Smooth muscle cell (in vitro differentiated cells): ENCODE data around the gene MAGEB2. TPM values are rescaled to one million over a fixed set of nuclear protein-coding genes. Genes with fewer than 3 reads are reported as not detected.

Experiments
- DNase-seq: peaks from one replicate; lab custom pipeline; 2025; ENCODE audit not compliant: unreplicated experiment; lab: John Stamatoyannopoulos, UW
- H2AFZ ChIP-seq: fragments of 200-600 bp; sonication (generic); 2 replicates; pipeline ENCODE4 v1.6.0; 2016; ENCODE audit warnings: antibody characterized with exemption, low read depth, mild to moderate bottlenecking
- H3F3A ChIP-seq: fragments of 200-600 bp; sonication (generic); 2 replicates; pipeline ENCODE4 v1.6.0; 2017; ENCODE audit warnings: antibody characterized with exemption, low read depth
- H3K27ac ChIP-seq: fragments of 200-600 bp; sonication (generic); 2 replicates; pipeline ENCODE4 v1.5.1; 2016; ENCODE audit warnings: low read depth, mild to moderate bottlenecking
- H3K27me3 ChIP-seq: fragments of 200-600 bp; sonication (generic); 2 replicates; pipeline ENCODE4 v1.6.1; 2016; ENCODE audit warnings: low read depth, mild to moderate bottlenecking
- H3K36me3 ChIP-seq: fragments of 200-600 bp; sonication (generic); 2 replicates; pipeline ENCODE4 v1.5.1; 2016; ENCODE audit warnings: low read depth
- H3K4me1 ChIP-seq: fragments of 200-600 bp; sonication (generic); 2 replicates; pipeline ENCODE4 v1.5.1; 2016; ENCODE audit warnings: low read depth
- H3K4me2 ChIP-seq: fragments of 200-600 bp; sonication (generic); 2 replicates; pipeline ENCODE4 v1.6.0; 2016; ENCODE audit warnings: mild to moderate bottlenecking
- H3K4me3 ChIP-seq: fragments of 200-600 bp; sonication (generic); 2 replicates; pipeline ENCODE4 v1.5.1; 2016; ENCODE audit warnings: mild to moderate bottlenecking
- H3K79me2 ChIP-seq: fragments of 200-600 bp; sonication (generic); 2 replicates; pipeline ENCODE4 v1.6.0; 2016; ENCODE audit warnings: low read depth, mild to moderate bottlenecking
- H3K9ac ChIP-seq: fragments of 200-600 bp; sonication (generic); 2 replicates; pipeline ENCODE4 v1.6.0; 2016; ENCODE audit warnings: low read depth
- H3K9me3 ChIP-seq: fragments of 200-600 bp; sonication (generic); replicated peaks from 2 replicates; pipeline ENCODE4 v1.5.1; 2016; ENCODE audit warnings: low read depth
- H4K20me1 ChIP-seq: fragments of 200-600 bp; sonication (generic); 2 replicates; pipeline ENCODE4 v1.6.0; 2016; ENCODE audit warnings: low read depth
- WGBS: methylation state at CpG from one replicate; pipeline ENCODE4 v1.1.7; 2016; ENCODE audit warnings: low lambda C conversion rate; 5-methylcytosine and 5-hydroxymethylcytosine counted together
- polyA plus RNA-seq: library from polyadenylated mRNA; unstranded; fragments of >200 nt; fragmentation: Nextera tagmentation; extraction: Ambion mirVana; gene quantifications from 2 replicates; pipeline ENCODE4 v1.2.1, GENCODE V29; 2016
- total RNA-seq: library from RNA; depleted of rRNA; stranded (reverse); fragments of >200 nt; gene quantifications from 2 replicates; pipeline ENCODE4 v1.2.3, GENCODE V29; 2014
- TF ChIP-seq, protein P1 (sequence below): fragments of 200-600 bp; sonication (generic); IDR thresholded peaks from 2 replicates; pipeline ENCODE4 v1.5.1; 2017; ENCODE audit warnings: borderline replicate concordance, mild to moderate bottlenecking, antibody characterized with exemption; ENCODE audit not compliant: insufficient read depth, poor library complexity, severe bottlenecking

MAGEB2 gene
- total and polyA plus RNA-seq, 2 experiments from 2014 or later: not detected

GRCh38 chrX:30217465-30217864, 2.1 kb downstream of the MAGEB2 start:
- Histone ChIP-seq H3K4me1 (no peaks in the 10 kb centered on the region), H3K27ac (no peak overlapping the region), H3K9me3 (no peaks in the 10 kb centered on the region), H3K9ac (no peak overlapping the region), H2AFZ (no peak overlapping the region), H3K4me3 (no peak overlapping the region), H3K27me3 (no peaks in the 10 kb centered on the region), H3K36me3 (no peaks in the 10 kb centered on the region), H3F3A (no peaks in the 10 kb centered on the region), H3K79me2 (no peaks in the 10 kb centered on the region), H3K4me2 (no peak overlapping the region), H4K20me1 (no peaks in the 10 kb centered on the region)
- TF ChIP-seq, protein P1, sequence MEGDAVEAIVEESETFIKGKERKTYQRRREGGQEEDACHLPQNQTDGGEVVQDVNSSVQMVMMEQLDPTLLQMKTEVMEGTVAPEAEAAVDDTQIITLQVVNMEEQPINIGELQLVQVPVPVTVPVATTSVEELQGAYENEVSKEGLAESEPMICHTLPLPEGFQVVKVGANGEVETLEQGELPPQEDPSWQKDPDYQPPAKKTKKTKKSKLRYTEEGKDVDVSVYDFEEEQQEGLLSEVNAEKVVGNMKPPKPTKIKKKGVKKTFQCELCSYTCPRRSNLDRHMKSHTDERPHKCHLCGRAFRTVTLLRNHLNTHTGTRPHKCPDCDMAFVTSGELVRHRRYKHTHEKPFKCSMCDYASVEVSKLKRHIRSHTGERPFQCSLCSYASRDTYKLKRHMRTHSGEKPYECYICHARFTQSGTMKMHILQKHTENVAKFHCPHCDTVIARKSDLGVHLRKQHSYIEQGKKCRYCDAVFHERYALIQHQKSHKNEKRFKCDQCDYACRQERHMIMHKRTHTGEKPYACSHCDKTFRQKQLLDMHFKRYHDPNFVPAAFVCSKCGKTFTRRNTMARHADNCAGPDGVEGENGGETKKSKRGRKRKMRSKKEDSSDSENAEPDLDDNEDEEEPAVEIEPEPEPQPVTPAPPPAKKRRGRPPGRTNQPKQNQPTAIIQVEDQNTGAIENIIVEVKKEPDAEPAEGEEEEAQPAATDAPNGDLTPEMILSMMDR: no peak
- WGBS: 50% methylated on average over 1 of the region's 1 CpG
- no peak for DNase-seq

DNA sequence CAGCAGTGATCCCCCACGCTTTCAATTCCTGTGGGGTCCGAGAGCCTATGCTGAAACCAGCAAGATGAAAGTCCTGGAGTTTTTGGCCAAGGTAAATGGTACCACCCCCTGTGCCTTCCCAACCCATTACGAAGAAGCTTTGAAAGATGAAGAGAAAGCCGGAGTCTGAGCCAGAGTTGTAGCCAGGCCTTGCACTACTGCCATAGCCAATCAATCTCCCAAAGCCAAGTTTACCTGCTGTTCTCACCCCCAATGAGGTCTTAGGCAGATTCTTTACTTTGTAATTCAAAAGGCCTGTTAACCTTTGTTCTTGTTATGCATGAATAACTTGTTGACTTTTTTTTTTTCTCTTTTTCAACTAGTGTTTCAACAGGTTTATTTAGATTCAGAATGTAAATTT, 4.0 kb downstream of the MAGEB2 start:
- TF ChIP-seq, protein P1: no peak
- H4K20me1 ChIP-seq: no peaks in the 10 kb centered on the region
- H3K4me3 ChIP-seq: no peak overlapping the region
- H3K27ac ChIP-seq: no peak overlapping the region
- no peaks in the 10 kb centered on the region for H3K36me3 ChIP-seq
- H3K9ac ChIP-seq: no peak overlapping the region
- WGBS: 69% methylated on average over 4 of the region's 4 CpGs
- no peaks in the 10 kb centered on the region for H3F3A ChIP-seq
- H3K9me3 ChIP-seq: no peaks in the 10 kb centered on the region
- no peaks in the 10 kb centered on the region for H3K79me2 ChIP-seq
- no peak for DNase-seq
- no peaks in the 10 kb centered on the region for H3K27me3 ChIP-seq
- H3K4me2 ChIP-seq: no peak overlapping the region
- H2AFZ ChIP-seq: no peak overlapping the region
- no peaks in the 10 kb centered on the region for H3K4me1 ChIP-seq

GRCh38 chrX:30220661-30221060, 5.3 kb downstream of the MAGEB2 start:
- H3K9ac ChIP-seq: no peak overlapping the region
- H4K20me1 ChIP-seq: no peaks in the 10 kb centered on the region
- no peak overlapping the region for H3K27ac ChIP-seq
- H2AFZ ChIP-seq: no peak overlapping the region
- no peak for DNase-seq
- H3K4me3 ChIP-seq: no peak overlapping the region
- H3K9me3 ChIP-seq: no peaks in the 10 kb centered on the region
- H3K4me2 ChIP-seq: no peak overlapping the region
- no peaks in the 10 kb centered on the region for H3K27me3 ChIP-seq
- TF ChIP-seq, protein P1: no peak
- 60% methylated on average over 5 of the region's 5 CpGs for WGBS
- H3F3A ChIP-seq: no peaks in the 10 kb centered on the region
- H3K36me3 ChIP-seq: no peaks in the 10 kb centered on the region
- no peaks in the 10 kb centered on the region for H3K4me1 ChIP-seq
- no peaks in the 10 kb centered on the region for H3K79me2 ChIP-seq

GRCh38 chrX:30224536-30224935, 9.2 kb downstream of the MAGEB2 start:
- TF ChIP-seq, protein P1: no peak
- H3K4me2 ChIP-seq: no peak overlapping the region
- no peaks in the 10 kb centered on the region for H3F3A ChIP-seq
- no peaks in the 10 kb centered on the region for H3K27me3 ChIP-seq
- no peak overlapping the region for H3K4me3 ChIP-seq
- H2AFZ ChIP-seq: no peak overlapping the region
- no peaks in the 10 kb centered on the region for H3K9me3 ChIP-seq
- no peaks in the 10 kb centered on the region for H3K36me3 ChIP-seq
- no peak overlapping the region for H3K9ac ChIP-seq
- no peak overlapping the region for H3K27ac ChIP-seq
- DNase-seq: no peak
- H3K4me1 ChIP-seq: no peaks in the 10 kb centered on the region
- no peaks in the 10 kb centered on the region for H3K79me2 ChIP-seq
- no peaks in the 10 kb centered on the region for H4K20me1 ChIP-seq
- WGBS: 38% methylated on average over 2 of the region's 2 CpGs
